WI38 (cell line): Measurements from ENCODE around the gene NMB.

Experiments used
- H3K4me3 ChIP-seq: 2 replicates; pipeline ENCODE4 v1.5.1; 2011; ENCODE audit warnings: low read depth, mild to moderate bottlenecking, control low read depth, low read length
- CTCF ChIP-seq: IDR thresholded peaks from 2 replicates; pipeline ENCODE4 v1.5.1; 2012; ENCODE audit warnings: low read depth, mild to moderate bottlenecking, control low read depth, low read length

NMB gene

GRCh38 chr15:84658080-84658787, at the start of gene NMB:
NMB (minus strand) TSS chr15:84658199; CDS start chr15:84658152, 47 bp downstream.
- H3K4me3 ChIP-seq, result peak within 1 kb of the TSS; percentile 56
- peak; percentile 44 for TF ChIP-seq CTCF

- no peak for TF ChIP-seq CTCF
- H3K4me3 ChIP-seq, result no peak overlapping the region
Measured at GRCh38 chr15:84703808-84704207, 45.8 kb upstream of the NMB start.

GRCh38 chr15:84702961-84703482, 45.0 kb upstream of the NMB start:
- H3K4me3 ChIP-seq, result no peak overlapping the region
- no peak for TF ChIP-seq CTCF

- no peak for TF ChIP-seq CTCF
- no peak overlapping the region for H3K4me3 ChIP-seq
Measured at GRCh38 chr15:84699538-84700191, 41.7 kb upstream of the NMB start.

GRCh38 chr15:84697236-84697990, 39.4 kb upstream of the NMB start:
- no peak overlapping the region for H3K4me3 ChIP-seq
- no peak for TF ChIP-seq CTCF

GRCh38 chr15:84696757-84697156, 38.8 kb upstream of the NMB start:
- TF ChIP-seq CTCF, result no peak
- no peak overlapping the region for H3K4me3 ChIP-seq
